ENCODE results near the gene TAGLN3.
A peak's percentile ranks its signal among the peaks of the same experiment; 100 is the strongest.

TAGLN3 gene

GRCh38 chr3:112056451-112056929 is 57.8 kb downstream of the TAGLN3 start:
- DNase-seq, result peak; percentile 76

GRCh38 chr3:112059497-112059896 is 60.8 kb downstream of the TAGLN3 start:
- DNase-seq, result no peak

- DNase-seq, result no peak
Measured at GRCh38 chr3:112061152-112061551, 62.4 kb downstream of the TAGLN3 start.

Measured in activated CD4-positive, alpha-beta T cell treated with anti-CD3 and anti-CD28 coated beads, Interleukin-10, Interleukin-2, amounts not matched to agents 100 ng/mL and 50 ng/mL, durations not matched to agents 16 hours and 8 hours (primary cell).